WTC11 (cell line): ENCODE measurements around the gene RIC8A. TPM values are rescaled to one million over a fixed set of nuclear protein-coding genes. Genes with fewer than 3 reads are reported as not detected.

ENCODE experiments used
- ATAC-seq: fragments of 200-7000 bp; cut with Tn5 transposase; 2 replicates; pipeline ENCODE4 v1.10.0; 2021; ENCODE audit warnings: mild to moderate bottlenecking, moderate library complexity
- CTCF ChIA-PET: fragments of 300-600 bp; sonication (Branson Sonifier 250); formaldehyde crosslinking; loops from one replicate; lab custom pipeline; 2021; ENCODE audit warnings: antibody characterized with exemption; lab: Charles Lee
- POLR2A ChIA-PET: fragments of 350-600 bp; sonication (Branson Sonifier 250); formaldehyde crosslinking; loops from one replicate; lab custom pipeline; 2021; ENCODE audit warnings: antibody characterized with exemption; lab: Charles Lee
- DNase-seq: peaks from one replicate; pipeline ENCODE4 v3.0.0; 2021; ENCODE audit warnings: low spot score
- H3K27ac Mint-ChIP-seq: 2 replicates; pipeline ENCODE4 v1.8.0; 2021; ENCODE audit warnings: mixed read lengths
- H3K27me3 Mint-ChIP-seq: 2 replicates; pipeline ENCODE4 v1.8.0; 2021; ENCODE audit warnings: low read depth, mild to moderate bottlenecking, moderate library complexity, mixed read lengths
- H3K36me3 Mint-ChIP-seq: 2 replicates; pipeline ENCODE4 v1.8.0; 2021; ENCODE audit warnings: mixed read lengths
- H3K4me1 Mint-ChIP-seq: 2 replicates; pipeline ENCODE4 v1.8.0; 2022; ENCODE audit warnings: mixed read lengths
- H3K4me3 Mint-ChIP-seq: 2 replicates; pipeline ENCODE4 v1.8.0; 2021; ENCODE audit warnings: mild to moderate bottlenecking, moderate library complexity, mixed read lengths
- H3K9me3 Mint-ChIP-seq: 2 replicates; pipeline ENCODE4 v1.8.0; 2021; ENCODE audit warnings: mixed read lengths
- EMX1 ChIP-seq: fragments of 250-450 bp; sonication (Bioruptor Pico); IDR thresholded peaks from 2 replicates; pipeline ENCODE4 v1.8.0; 2021; ENCODE audit warnings: mild to moderate bottlenecking
- ETV6 ChIP-seq: sonication (generic); formaldehyde crosslinking; IDR thresholded peaks from 2 replicates; pipeline ENCODE4 v1.8.1; 2022; ENCODE audit warnings: mild to moderate bottlenecking, missing genetic modification reagents
- IRF1 ChIP-seq: sonication (generic); formaldehyde crosslinking; IDR thresholded peaks from 2 replicates; pipeline ENCODE4 v1.8.0; 2023; ENCODE audit warnings: missing genetic modification reagents
- JAZF1 ChIP-seq: fragments of 250-450 bp; sonication (Bioruptor Pico); IDR thresholded peaks from 2 replicates; pipeline ENCODE4 v1.9.0; 2021; ENCODE audit warnings: moderate library complexity, mild to moderate bottlenecking, inconsistent platforms
- NFE2L1 ChIP-seq: sonication (generic); formaldehyde crosslinking; IDR thresholded peaks from 2 replicates; pipeline ENCODE4 v1.8.1; 2023; ENCODE audit warnings: missing genetic modification reagents
- NFYB ChIP-seq: sonication (generic); formaldehyde crosslinking; conservative IDR thresholded peaks from 2 replicates; pipeline ENCODE4 v1.8.0; 2022; ENCODE audit warnings: low read depth, missing genetic modification reagents
- NR1H2 ChIP-seq: sonication (generic); formaldehyde crosslinking; IDR thresholded peaks from 2 replicates; pipeline ENCODE4 v1.9.0; 2021; ENCODE audit warnings: mild to moderate bottlenecking, moderate library complexity, missing genetic modification reagents
- NR2C2 ChIP-seq: sonication (generic); formaldehyde crosslinking; IDR thresholded peaks from 2 replicates; pipeline ENCODE4 v1.8.0; 2022; ENCODE audit warnings: mild to moderate bottlenecking, missing genetic modification reagents
- SOX15 ChIP-seq: fragments of 250-450 bp; sonication (Bioruptor Pico); IDR thresholded peaks from 2 replicates; pipeline ENCODE4 v1.9.0; 2021; ENCODE audit warnings: mild to moderate bottlenecking
- SP1 ChIP-seq: sonication (generic); formaldehyde crosslinking; conservative IDR thresholded peaks from 2 replicates; pipeline ENCODE4 v1.8.1; 2022; ENCODE audit warnings: missing genetic modification reagents
- TEAD1 ChIP-seq: sonication (generic); formaldehyde crosslinking; IDR thresholded peaks from 2 replicates; pipeline ENCODE4 v1.8.0; 2022; ENCODE audit warnings: mild to moderate bottlenecking, missing genetic modification reagents
- TP53 ChIP-seq: sonication (generic); formaldehyde crosslinking; IDR thresholded peaks from 2 replicates; pipeline ENCODE4 v1.8.1; 2023; ENCODE audit warnings: mild to moderate bottlenecking, missing genetic modification reagents
- ZNF138 ChIP-seq: sonication (generic); formaldehyde crosslinking; conservative IDR thresholded peaks from 2 replicates; pipeline ENCODE4 v1.8.1; 2022; ENCODE audit warnings: mild to moderate bottlenecking, moderate library complexity, missing genetic modification reagents
- ZNF532 ChIP-seq: fragments of 250-450 bp; sonication (Bioruptor Pico); IDR thresholded peaks from 2 replicates; pipeline ENCODE4 v1.9.0; 2021; ENCODE audit warnings: mild to moderate bottlenecking, borderline replicate concordance
- ZNF671 ChIP-seq: fragments of 250-450 bp; sonication (Bioruptor Pico); IDR thresholded peaks from 2 replicates; pipeline ENCODE4 v1.8.0; 2021; ENCODE audit warnings: mild to moderate bottlenecking
- total RNA-seq: library from RNA; stranded (reverse); gene quantifications from 3 replicates; pipeline ENCODE4 v1.2.3, GENCODE V29; 2021
- TF ChIP-seq, protein P1 (sequence below): sonication (generic); formaldehyde crosslinking; IDR thresholded peaks from 2 replicates; pipeline ENCODE4 v1.8.1; 2022; ENCODE audit warnings: mild to moderate bottlenecking, moderate library complexity, missing genetic modification reagents
- TF ChIP-seq, protein P2 (sequence below): sonication (generic); formaldehyde crosslinking; IDR thresholded peaks from 2 replicates; pipeline ENCODE4 v1.8.1; 2022; ENCODE audit warnings: low read depth, mild to moderate bottlenecking, moderate library complexity, missing genetic modification reagents, borderline replicate concordance
- TF ChIP-seq, protein P3 (sequence below): fragments of 250-450 bp; sonication (Bioruptor Pico); IDR thresholded peaks from 2 replicates; pipeline ENCODE4 v1.9.0; 2021; ENCODE audit warnings: mild to moderate bottlenecking
- TF ChIP-seq, protein P4 (sequence below): sonication (generic); formaldehyde crosslinking; IDR thresholded peaks from 2 replicates; pipeline ENCODE4 v1.8.1; 2022; ENCODE audit warnings: low read depth, missing genetic modification reagents, borderline replicate concordance

RIC8A gene
- total RNA-seq, 1 experiment from 2014 or later, result 68.3 TPM

- TF ChIP-seq, protein P1, sequence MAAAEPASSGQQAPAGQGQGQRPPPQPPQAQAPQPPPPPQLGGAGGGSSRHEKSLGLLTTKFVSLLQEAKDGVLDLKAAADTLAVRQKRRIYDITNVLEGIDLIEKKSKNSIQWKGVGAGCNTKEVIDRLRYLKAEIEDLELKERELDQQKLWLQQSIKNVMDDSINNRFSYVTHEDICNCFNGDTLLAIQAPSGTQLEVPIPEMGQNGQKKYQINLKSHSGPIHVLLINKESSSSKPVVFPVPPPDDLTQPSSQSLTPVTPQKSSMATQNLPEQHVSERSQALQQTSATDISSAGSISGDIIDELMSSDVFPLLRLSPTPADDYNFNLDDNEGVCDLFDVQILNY (CRISPR knock-in tag), result no peak
- TF ChIP-seq TEAD1 (CRISPR knock-in tag), result no peak
- no peak for TF ChIP-seq JAZF1 (CRISPR knock-in tag)
- TF ChIP-seq, protein P2, sequence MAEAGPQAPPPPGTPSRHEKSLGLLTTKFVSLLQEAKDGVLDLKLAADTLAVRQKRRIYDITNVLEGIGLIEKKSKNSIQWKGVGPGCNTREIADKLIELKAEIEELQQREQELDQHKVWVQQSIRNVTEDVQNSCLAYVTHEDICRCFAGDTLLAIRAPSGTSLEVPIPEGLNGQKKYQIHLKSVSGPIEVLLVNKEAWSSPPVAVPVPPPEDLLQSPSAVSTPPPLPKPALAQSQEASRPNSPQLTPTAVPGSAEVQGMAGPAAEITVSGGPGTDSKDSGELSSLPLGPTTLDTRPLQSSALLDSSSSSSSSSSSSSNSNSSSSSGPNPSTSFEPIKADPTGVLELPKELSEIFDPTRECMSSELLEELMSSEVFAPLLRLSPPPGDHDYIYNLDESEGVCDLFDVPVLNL (CRISPR knock-in tag), result no peak
- TF ChIP-seq, all 79 proteins: peak for 0
These were observed 9.7 kb upstream of the RIC8A start (continued) for GRCh38 chr11:197741-198235.

GRCh38 chr11:198236-198806 is 9.2 kb upstream of the RIC8A start:
- no peaks in the 10 kb centered on the region for H3K9me3 Mint-ChIP-seq
- H3K4me1 Mint-ChIP-seq, result no peaks in the 10 kb centered on the region
- ChIA-PET CTCF (no interaction called here), POLR2A (no interaction called here)
- no peak for ATAC-seq
- no peaks in the 10 kb centered on the region; the same call in 1 of the 2 replicates for H3K36me3 Mint-ChIP-seq
- DNase-seq, result no peak
- H3K27ac Mint-ChIP-seq, result no peak overlapping the region
- no peak overlapping the region for H3K4me3 Mint-ChIP-seq
- TF ChIP-seq NR1H2 (no peak), ZNF532 (CRISPR knock-in tag) (no peak), NFE2L1 (CRISPR knock-in tag) (no peak), SP1 (CRISPR knock-in tag) (no peak), ETV6 (no peak), TP53 (CRISPR knock-in tag) (no peak), NR2C2 (no peak)
- TF ChIP-seq, protein P3, sequence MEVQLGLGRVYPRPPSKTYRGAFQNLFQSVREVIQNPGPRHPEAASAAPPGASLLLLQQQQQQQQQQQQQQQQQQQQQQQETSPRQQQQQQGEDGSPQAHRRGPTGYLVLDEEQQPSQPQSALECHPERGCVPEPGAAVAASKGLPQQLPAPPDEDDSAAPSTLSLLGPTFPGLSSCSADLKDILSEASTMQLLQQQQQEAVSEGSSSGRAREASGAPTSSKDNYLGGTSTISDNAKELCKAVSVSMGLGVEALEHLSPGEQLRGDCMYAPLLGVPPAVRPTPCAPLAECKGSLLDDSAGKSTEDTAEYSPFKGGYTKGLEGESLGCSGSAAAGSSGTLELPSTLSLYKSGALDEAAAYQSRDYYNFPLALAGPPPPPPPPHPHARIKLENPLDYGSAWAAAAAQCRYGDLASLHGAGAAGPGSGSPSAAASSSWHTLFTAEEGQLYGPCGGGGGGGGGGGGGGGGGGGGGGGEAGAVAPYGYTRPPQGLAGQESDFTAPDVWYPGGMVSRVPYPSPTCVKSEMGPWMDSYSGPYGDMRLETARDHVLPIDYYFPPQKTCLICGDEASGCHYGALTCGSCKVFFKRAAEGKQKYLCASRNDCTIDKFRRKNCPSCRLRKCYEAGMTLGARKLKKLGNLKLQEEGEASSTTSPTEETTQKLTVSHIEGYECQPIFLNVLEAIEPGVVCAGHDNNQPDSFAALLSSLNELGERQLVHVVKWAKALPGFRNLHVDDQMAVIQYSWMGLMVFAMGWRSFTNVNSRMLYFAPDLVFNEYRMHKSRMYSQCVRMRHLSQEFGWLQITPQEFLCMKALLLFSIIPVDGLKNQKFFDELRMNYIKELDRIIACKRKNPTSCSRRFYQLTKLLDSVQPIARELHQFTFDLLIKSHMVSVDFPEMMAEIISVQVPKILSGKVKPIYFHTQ (CRISPR knock-in tag), result no peak
- H3K27me3 Mint-ChIP-seq, result peaks cover 2% of the 10 kb centered on the region; the same call in 1 of the 2 replicates

- DNase-seq, result no peak
- ATAC-seq, result no peak
- Mint-ChIP-seq H3K27me3 (peaks cover 2% of the 10 kb centered on the region; the same call in 1 of the 2 replicates), H3K9me3 (no peaks in the 10 kb centered on the region), H3K4me1 (no peaks in the 10 kb centered on the region), H3K36me3 (peaks cover 6% of the 10 kb centered on the region), H3K27ac (no peak overlapping the region), H3K4me3 (no peak overlapping the region)
- POLR2A ChIA-PET, result no interaction called here
- CTCF ChIA-PET, result interaction anchor here (0.8 kb wide), 1 partner anchor 36 kb away, joined by 3 read pairs; no protein-coding TSS in a partner anchor
- no peak for TF ChIP-seq NFYB (CRISPR knock-in tag)
- no peak for TF ChIP-seq SOX15 (CRISPR knock-in tag)
- TF ChIP-seq ZNF671 (CRISPR knock-in tag), result no peak
- TF ChIP-seq, protein P4, sequence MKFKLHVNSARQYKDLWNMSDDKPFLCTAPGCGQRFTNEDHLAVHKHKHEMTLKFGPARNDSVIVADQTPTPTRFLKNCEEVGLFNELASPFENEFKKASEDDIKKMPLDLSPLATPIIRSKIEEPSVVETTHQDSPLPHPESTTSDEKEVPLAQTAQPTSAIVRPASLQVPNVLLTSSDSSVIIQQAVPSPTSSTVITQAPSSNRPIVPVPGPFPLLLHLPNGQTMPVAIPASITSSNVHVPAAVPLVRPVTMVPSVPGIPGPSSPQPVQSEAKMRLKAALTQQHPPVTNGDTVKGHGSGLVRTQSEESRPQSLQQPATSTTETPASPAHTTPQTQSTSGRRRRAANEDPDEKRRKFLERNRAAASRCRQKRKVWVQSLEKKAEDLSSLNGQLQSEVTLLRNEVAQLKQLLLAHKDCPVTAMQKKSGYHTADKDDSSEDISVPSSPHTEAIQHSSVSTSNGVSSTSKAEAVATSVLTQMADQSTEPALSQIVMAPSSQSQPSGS, result no peak
- TF ChIP-seq IRF1 (CRISPR knock-in tag), result no peak
- no peak for TF ChIP-seq ZNF138 (CRISPR knock-in tag)
- TF ChIP-seq EMX1 (CRISPR knock-in tag), result no peak
These were observed 8.4 kb upstream of the RIC8A start for GRCh38 chr11:199004-199581.
